ENCODE results near the gene ALDH16A1.

GRCh38 chr19:49445997-49446396 lies 7.0 kb upstream of the ALDH16A1 start:
- TF ChIP-seq CTCF (IDR thresholded peaks at IDR 0.05) (no peak), POLR2A (IDR thresholded peaks at IDR 0.05) (no peak)
